Embryonic facial prominence (tissue), 1 donor: ENCODE data around the gene CDH22.

Source experiments
- DNase-seq: peaks from one replicate; pipeline ENCODE4 v3.0.0-alpha.2; 2016; ENCODE audit errors: extremely low spot score

Gene CDH22

GRCh38 chr20:46300281-46300680 lies 8.0 kb downstream of the CDH22 start:
- no peak for DNase-seq

DNA sequence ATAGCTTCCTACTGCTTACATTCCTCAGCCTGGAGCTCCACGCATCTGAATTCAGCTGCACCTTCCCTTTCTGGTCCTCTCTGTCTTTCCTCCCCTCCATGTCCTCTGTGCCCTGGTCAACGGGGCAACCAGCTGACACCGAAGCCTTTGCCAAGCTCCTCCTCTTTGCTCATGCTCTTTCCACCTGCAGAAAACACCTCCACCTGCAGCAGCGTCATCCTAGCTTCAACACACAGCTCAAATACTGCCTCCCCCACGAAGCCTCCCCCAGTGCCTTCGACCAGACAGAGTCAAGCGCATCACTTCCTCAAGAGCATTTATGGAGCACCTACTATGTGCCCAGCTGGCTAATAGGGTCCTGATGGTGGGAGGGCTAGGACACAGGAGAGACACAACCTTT lies 9.2 kb downstream of the CDH22 start:
- DNase-seq = no peak

- DNase-seq = no peak
Measured at GRCh38 chr20:46298374-46298773, 9.9 kb downstream of the CDH22 start.

GRCh38 chr20:46296526-46297250 lies 11.6 kb downstream of the CDH22 start:
- no peak for DNase-seq

GRCh38 chr20:46293084-46293483 lies 15.2 kb downstream of the CDH22 start:
- peak; percentile 26 for DNase-seq

DNA sequence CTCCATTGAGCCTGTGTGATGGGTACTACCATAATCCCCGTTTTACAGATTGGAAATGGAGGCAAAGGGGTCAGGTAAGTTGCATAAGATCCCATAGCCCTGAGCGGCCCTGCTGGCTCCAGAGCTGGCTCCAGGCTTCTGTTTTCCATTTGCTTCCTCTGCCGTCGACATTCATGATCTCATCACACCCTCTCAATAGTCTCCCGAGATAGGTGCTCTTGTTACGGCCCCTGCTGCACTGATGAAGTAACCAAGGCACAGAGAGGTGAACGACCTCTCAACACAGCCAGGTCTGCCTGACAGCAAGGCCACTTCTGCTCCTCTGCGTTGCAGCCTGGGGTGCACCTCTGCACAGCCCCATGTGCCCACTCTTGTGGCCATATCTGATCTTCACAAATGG lies 16.9 kb downstream of the CDH22 start:
- DNase-seq = no peak

DNA sequence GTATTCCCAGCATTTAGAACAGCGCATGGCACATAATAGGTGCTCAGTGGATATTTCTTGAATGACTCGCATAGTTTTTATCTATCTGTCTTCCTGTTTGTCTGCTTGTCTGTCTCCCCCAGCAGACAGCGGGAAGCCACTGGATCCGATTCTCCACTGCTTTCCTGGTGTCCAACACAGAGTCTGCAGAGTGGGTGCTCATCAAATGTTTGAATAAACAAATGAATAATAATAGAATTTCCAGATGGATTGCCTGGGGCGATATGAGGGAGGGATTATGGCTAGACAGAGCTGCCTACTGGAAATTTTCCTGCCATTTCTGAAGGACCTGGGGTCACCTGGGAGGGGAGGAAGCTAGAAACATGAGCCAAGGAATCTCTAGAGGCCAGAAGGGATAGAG lies 18.9 kb downstream of the CDH22 start:
- DNase-seq = no peak

DNA sequence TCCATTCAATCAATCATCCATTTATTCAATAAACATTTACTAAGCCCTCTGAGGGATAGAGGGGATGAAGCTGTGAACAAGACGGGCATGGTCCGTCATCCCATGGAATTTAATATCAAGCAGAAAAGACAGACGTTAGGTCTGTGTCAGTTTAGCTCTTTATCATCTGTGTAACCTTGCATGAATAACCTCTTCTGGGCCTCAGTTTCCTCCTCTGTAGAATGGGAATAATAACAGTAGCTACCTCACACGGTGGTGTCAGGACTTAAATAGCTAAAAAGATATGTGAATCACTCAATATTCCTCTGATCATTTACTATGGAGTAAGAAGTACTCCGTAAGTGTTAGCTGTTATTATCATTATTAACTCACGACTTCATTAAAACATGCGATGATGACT lies 21.3 kb downstream of the CDH22 start:
- DNase-seq = no peak

- DNase-seq = no peak
Measured at GRCh38 chr20:46286382-46286781, 21.9 kb downstream of the CDH22 start.

GRCh38 chr20:46285740-46286139 lies 22.6 kb downstream of the CDH22 start:
- no peak for DNase-seq

GRCh38 chr20:46285072-46285471 lies 23.2 kb downstream of the CDH22 start:
- DNase-seq = no peak

GRCh38 chr20:46284040-46284427 lies 24.3 kb downstream of the CDH22 start:
- DNase-seq = no peak

DNA sequence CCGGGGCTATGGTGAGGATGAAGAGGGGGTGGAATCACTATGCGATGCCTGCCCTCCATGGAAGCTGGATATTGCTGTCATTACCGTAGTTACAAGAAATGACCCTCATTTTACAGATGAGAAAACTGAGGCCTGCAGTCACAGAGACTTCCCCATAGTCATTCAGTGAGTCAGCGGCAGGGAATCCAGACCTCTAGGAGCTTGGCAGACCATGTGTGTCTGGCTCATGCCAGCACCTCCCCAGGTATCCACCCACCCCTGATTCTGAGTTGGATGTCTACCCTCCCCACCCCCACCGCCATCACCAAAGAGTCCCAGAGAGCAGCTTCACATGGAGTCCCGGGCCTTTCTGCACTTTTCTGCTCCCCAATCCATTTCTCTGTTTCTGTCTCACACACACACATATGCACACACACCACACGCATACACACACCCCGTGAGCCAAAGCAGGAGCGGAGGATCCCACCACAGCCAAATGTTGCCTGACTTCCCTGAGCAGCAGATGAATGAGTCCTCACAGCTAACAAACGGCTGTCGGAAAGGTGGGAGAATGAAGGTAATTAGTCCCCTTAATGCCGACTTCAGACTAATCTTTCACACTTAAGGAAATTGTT lies 24.8 kb downstream of the CDH22 start:
- no peak for DNase-seq

DNA sequence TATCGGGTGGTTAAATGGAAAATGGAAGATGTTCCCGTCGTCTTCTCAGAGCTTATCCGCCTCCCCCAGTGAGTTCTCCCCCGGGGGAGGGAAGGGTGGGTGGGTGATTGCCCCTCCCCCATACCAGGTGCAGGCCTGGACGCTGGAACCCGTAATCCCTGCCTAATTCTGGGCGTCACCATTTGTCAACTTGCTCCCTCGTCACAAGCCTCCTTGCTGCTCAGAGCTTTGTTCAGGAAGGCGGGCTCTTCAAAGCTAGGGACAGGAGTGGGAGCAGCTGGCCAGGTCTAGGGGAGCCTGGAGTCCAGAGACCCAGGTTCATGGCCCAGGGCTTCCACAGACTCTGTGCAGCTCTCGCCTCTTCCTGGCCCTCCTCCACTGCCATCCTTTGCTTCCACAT lies 25.6 kb downstream of the CDH22 start:
- no peak for DNase-seq

DNA sequence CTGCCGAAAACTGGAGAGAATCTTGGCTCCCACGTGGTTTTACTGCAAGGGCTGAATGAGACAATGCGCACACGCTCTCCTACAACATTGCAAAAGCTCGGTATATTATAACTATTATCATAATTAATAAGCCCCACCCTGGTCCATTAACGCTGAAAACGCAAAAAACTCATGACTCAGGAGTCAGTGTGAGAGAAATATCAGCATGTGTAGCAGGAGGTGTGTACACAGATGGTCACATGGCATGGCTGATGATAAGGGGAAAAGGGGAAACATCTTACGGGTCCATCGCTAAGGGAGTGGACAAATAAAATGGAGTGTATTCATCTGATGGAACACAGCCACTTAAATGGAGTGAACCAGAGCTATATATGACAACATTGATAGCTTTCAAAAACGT lies 29.2 kb downstream of the CDH22 start:
- no peak for DNase-seq

- DNase-seq = no peak
Measured at GRCh38 chr20:46277602-46278001, 30.7 kb downstream of the CDH22 start.

DNA sequence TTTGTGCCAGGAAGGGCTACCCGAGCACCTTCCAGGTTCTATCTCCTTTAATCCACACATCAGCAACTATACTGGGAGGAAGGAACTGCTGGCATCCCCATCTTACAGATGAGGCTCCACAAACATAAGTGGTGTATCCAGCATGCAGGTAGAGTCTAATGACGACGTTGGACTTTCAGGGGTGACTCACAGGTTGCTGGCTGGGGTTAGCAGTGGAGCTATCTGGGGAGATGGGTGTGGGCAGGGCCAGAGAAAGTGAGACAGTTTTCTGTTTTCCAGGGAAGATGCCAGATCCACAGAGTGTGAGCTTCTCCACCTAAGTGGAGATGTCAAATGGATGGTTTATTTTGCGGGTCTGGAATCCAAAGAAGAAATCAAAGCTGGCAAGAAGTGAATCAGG lies 31.8 kb downstream of the CDH22 start:
- no peak for DNase-seq

GRCh38 chr20:46275091-46275490 lies 33.2 kb downstream of the CDH22 start:
- no peak for DNase-seq

GRCh38 chr20:46273717-46274116 lies 34.6 kb downstream of the CDH22 start:
- DNase-seq = no peak

DNA sequence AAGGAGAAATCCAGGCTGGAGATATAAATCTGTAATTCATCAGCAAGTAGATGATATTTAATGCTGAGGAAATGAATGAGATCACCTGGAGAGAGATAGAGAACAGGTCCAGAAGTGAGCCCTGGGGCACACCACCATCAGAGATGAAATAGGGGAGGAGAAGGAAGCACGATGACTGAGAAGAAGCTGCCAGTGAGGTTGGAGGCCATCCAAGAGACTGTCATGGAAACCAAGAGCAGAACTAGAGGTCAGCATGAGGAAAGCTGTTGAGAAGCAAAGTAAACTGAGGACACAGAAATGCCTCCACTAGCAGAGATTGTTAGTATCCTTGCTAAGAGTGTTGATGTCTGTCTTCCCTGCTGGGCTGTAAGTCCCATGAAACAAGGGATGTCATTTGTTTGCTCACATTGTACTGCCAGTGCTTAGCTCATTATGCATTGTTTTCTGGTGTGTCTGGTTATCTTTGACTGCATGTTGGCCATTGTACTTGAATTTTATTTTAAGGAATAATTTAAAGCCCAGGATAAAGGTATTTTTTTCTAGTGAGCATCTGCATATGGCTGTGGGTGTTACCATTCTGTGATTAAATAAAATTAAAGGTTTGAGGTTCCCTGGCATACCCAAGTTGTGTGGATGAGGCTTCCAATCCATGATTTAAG lies 35.8 kb downstream of the CDH22 start:
- DNase-seq = no peak

DNA sequence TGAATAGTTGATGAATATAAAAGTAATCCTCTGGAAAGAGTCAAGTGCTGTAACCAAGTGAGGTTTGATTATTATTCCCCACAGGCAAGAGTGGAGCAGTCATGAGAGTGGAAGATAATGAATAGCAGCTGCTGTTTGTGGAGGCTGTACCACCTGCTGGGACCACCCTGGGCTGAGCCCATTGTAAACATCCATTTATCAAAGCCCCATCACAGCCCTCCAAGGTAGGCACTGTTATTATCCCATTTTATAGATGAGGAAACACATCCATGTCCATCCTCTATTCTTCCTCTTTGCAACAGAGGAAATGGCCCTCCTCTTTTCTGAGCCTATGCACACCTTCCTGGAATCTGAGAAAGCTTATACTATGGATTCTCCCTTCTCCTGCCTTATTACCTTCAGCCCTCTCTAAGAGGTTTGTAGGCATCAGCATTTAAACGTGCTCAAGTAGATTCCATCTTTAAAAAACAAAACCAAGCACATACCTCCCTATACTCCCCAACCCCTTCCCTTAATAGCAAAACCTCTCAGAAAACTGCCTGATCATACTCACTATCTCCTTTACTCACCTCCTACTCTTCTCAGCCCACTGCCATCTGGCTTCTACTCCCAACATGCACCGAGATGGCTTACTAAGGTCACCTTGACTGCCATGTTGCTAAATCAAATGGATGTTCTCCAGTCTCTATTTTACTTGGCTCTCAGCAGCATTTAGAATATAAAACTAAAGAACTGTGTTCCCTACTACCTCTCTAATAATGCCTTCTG lies 37.1 kb downstream of the CDH22 start:
- no peak for DNase-seq

DNA sequence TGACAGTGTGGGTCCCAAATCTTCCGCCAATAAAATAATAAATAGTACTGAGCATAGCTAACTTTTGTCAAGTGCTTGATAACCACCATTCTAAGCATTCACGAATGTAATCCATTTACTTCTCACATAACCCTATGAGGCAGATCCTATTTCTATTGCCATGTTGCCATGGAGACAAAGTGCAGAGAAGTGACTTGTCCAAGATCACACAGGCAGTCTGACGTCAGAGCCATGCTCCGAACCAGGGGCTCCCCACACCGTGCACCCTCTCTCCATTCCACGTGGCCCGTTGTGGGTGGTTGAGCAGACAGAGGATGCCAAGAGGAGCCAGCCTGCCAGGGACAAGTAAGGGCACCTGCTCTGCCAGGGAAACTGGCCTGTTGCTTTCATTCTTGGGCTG lies 38.9 kb downstream of the CDH22 start:
- DNase-seq = no peak

DNA sequence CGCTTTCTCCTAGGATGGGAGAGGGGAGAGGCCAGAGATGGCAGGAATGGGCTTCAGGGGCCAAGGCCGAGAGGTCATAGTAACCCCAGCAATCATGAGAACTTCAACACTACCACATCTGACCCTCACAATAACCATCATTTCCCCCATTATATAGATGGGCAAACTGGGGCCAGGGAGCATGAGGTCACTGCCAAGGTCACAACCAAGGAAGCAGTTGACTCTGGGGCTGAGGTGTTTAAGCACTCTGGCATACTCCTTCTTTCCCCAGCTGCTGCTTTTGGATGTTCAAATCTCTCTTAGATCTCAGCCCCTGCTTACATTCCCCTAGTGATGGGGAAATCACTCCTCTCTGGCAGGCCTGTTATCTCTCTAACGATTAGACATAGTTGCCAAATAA lies 39.6 kb downstream of the CDH22 start:
- DNase-seq = no peak
